Suprapubic skin (tissue), 4 donors: ENCODE results near the gene CTNNA2. TPM values are rescaled to one million over a fixed set of nuclear protein-coding genes. Genes with fewer than 3 reads are reported as not detected.

Experiments
- DNase-seq, 2 donors: peaks; one replicate each; pipeline ENCODE4 v3.0.0-alpha.2; 2019; ENCODE audit warnings: low spot score in 2 of 2
- H3K27ac ChIP-seq: fragments of 200-600 bp; sonication (generic); one replicate; pipeline ENCODE4 v1.5.1; 2019
- H3K27me3 ChIP-seq: fragments of 200-600 bp; sonication (generic); one replicate; pipeline ENCODE4 v1.5.1; 2019
- H3K36me3 ChIP-seq: fragments of 200-600 bp; sonication (generic); one replicate; pipeline ENCODE4 v1.5.1; 2019
- H3K4me1 ChIP-seq: fragments of 200-600 bp; sonication (generic); one replicate; pipeline ENCODE4 v1.5.1; 2019
- H3K4me3 ChIP-seq: fragments of 200-600 bp; sonication (generic); one replicate; pipeline ENCODE4 v1.5.1; 2019; ENCODE audit warnings: mild to moderate bottlenecking
- H3K9me3 ChIP-seq: fragments of 200-600 bp; sonication (generic); one replicate; pipeline ENCODE4 v1.5.1; 2019
- EP300 ChIP-seq: sonication (generic); formaldehyde crosslinking; IDR thresholded peaks from one replicate; pipeline ENCODE4 v1.6.1; 2017; ENCODE audit warnings: antibody characterized with exemption
- POLR2A ChIP-seq, 2 donors: fragments of 450-650 bp; IDR thresholded peaks; one replicate each; pipeline ENCODE4 v1.6.1; 2017; ENCODE audit warnings: antibody characterized with exemption in 2 of 2, mild to moderate bottlenecking in 2 of 2, moderate library complexity in 2 of 2
- POLR2AphosphoS5 ChIP-seq, 3 donors: sonication (generic); formaldehyde crosslinking; IDR thresholded peaks; one replicate each; pipeline ENCODE4 v1.6.1; 2017; ENCODE audit warnings: antibody characterized with exemption in 3 of 3
- WGBS: methylation state at CpG from one replicate; pipeline ENCODE4 v1.1.5; 2018; 5-methylcytosine and 5-hydroxymethylcytosine counted together
- total RNA-seq, 4 donors: library from RNA; depleted of rRNA; stranded (reverse); fragments of >200 nt; gene quantifications; one replicate each; pipeline ENCODE4 v1.1.0, GENCODE V29; 2016
- TF ChIP-seq, protein P1 (sequence below), 2 donors: fragments of 200-600 bp in 1 of 2; fragments of 450-650 bp in 1 of 2; sonication (generic) in 1 of 2; IDR thresholded peaks; one replicate each; pipeline ENCODE4 v1.5.1; 2016 to 2019; ENCODE audit warnings: antibody characterized with exemption in 2 of 2, mild to moderate bottlenecking in 1 of 2, moderate library complexity in 1 of 2

CTNNA2 gene
- total RNA-seq, 4 donors from 2014 or later = 0.15 to 0.21 TPM; not detected in 2

DNA sequence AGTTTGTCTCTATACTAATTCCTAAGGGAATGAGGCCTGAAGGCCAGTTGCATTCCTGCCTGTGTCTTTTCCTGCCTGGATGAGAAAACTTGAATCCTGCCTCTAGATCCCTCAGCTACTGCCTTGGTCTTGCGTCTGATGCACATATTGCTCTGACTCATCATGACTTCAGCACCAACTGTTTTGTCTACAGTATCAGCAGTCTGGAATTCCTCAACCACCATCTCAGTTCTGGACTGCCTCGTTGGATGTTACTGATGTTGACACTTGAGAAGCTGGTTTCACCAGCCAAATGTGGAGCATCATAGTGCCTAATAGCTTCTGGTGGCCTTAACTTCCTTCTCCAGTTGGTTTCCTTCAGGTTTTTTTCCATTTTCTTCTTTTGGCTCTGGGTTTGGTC lies 211.0 kb downstream of the CTNNA2 start:
- 60% methylated on average over 2 of the region's 2 CpGs for WGBS
- no peak for DNase-seq
- H3K9me3 ChIP-seq = peaks cover 4% of the 10 kb centered on the region
- no peaks in the 10 kb centered on the region for H3K36me3 ChIP-seq
- TF ChIP-seq EP300 (no peak), POLR2AphosphoS5 (IDR thresholded peaks at IDR 0.05) (no peak), POLR2A (IDR thresholded peaks at IDR 0.05) (no peak)
- TF ChIP-seq, protein P1, sequence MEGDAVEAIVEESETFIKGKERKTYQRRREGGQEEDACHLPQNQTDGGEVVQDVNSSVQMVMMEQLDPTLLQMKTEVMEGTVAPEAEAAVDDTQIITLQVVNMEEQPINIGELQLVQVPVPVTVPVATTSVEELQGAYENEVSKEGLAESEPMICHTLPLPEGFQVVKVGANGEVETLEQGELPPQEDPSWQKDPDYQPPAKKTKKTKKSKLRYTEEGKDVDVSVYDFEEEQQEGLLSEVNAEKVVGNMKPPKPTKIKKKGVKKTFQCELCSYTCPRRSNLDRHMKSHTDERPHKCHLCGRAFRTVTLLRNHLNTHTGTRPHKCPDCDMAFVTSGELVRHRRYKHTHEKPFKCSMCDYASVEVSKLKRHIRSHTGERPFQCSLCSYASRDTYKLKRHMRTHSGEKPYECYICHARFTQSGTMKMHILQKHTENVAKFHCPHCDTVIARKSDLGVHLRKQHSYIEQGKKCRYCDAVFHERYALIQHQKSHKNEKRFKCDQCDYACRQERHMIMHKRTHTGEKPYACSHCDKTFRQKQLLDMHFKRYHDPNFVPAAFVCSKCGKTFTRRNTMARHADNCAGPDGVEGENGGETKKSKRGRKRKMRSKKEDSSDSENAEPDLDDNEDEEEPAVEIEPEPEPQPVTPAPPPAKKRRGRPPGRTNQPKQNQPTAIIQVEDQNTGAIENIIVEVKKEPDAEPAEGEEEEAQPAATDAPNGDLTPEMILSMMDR (IDR thresholded peaks at IDR 0.05) = no peak
- no peaks in the 10 kb centered on the region for H3K4me1 ChIP-seq
- no peak overlapping the region for H3K27ac ChIP-seq
- H3K27me3 ChIP-seq = no peaks in the 10 kb centered on the region
- H3K4me3 ChIP-seq = no peak overlapping the region

- no peaks in the 10 kb centered on the region for H3K27me3 ChIP-seq
- 52% methylated on average over 1 of the region's 1 CpG for WGBS
- H3K36me3 ChIP-seq = no peaks in the 10 kb centered on the region
- H3K9me3 ChIP-seq = no peaks in the 10 kb centered on the region
- no peaks in the 10 kb centered on the region for H3K4me1 ChIP-seq
- DNase-seq = no peak
- TF ChIP-seq, protein P1 (IDR thresholded peaks at IDR 0.05) = no peak
- TF ChIP-seq POLR2A (IDR thresholded peaks at IDR 0.05) (no peak), EP300 (no peak), POLR2AphosphoS5 (IDR thresholded peaks at IDR 0.05) (no peak)
- no peak overlapping the region for H3K4me3 ChIP-seq
- H3K27ac ChIP-seq = no peak overlapping the region
Observed at GRCh38 chr2:79729532-79729931, 216.7 kb downstream of the CTNNA2 start.

DNA sequence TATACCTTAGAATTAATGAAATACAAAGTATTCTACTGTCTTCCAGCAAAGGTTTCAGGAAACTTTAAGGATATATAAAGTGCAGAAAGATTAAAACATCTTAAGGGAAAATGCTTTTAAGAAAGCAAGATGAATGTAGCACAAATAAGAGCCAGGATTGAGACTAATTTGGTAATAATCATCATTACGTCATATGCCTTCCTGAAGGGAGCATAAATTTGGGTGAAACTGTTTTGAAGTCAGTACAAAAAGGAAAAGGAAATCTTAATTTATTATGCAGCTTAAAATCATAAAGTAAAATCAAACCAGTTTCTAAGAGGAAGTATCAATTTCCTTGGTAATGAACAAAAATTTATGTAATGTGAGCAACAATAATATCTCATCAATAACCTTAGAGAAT lies 221.7 kb downstream of the CTNNA2 start:
- WGBS = 67% methylated on average over 1 of the region's 1 CpG
- no peak overlapping the region for H3K4me3 ChIP-seq
- no peak for DNase-seq

DNA sequence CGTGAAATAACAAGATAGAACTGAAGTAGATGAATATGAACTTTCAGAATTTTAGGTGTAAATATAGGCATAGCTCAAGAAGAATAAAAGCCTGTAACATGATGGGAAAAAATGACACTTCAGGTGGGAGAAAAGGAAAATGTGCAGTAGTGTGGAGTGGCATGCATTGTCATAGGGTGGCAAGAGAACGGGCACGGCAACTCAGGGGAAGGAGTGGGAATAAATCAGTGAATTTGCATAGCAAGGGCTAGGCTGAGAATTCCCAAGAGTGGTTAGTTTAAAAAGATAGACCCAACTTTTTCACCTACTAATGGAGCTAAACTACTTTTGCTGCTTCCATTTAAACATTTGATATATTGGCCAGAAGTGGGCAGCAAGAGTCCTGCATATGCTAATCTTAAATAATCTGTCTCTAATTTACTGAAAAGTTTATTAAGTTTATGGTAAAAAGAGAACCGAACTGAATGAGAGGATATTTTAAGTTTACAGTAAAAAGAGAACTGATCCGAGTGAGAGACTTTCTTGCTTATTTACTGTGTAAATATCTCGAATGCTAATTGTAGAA lies 228.1 kb downstream of the CTNNA2 start:
- H3K36me3 ChIP-seq = no peaks in the 10 kb centered on the region
- peaks cover 3% of the 10 kb centered on the region for H3K9me3 ChIP-seq
- TF ChIP-seq, protein P1 (IDR thresholded peaks at IDR 0.05) = no peak
- 81% methylated on average over 6 of the region's 6 CpGs for WGBS
- no peak for DNase-seq
- no peak overlapping the region for H3K27ac ChIP-seq
- H3K4me3 ChIP-seq = no peak overlapping the region
- no peaks in the 10 kb centered on the region for H3K4me1 ChIP-seq
- no peaks in the 10 kb centered on the region for H3K27me3 ChIP-seq

More for the DNA sequence above, 221.7 kb downstream of the CTNNA2 start:
- Histone ChIP-seq H3K27ac (no peak overlapping the region), H3K27me3 (no peaks in the 10 kb centered on the region), H3K9me3 (peaks cover under 1% of the 10 kb centered on the region), H3K36me3 (no peaks in the 10 kb centered on the region), H3K4me1 (no peaks in the 10 kb centered on the region)
- TF ChIP-seq, protein P1 (IDR thresholded peaks at IDR 0.05) = no peak
- no peak for TF ChIP-seq POLR2AphosphoS5 (IDR thresholded peaks at IDR 0.05)
- no peak for TF ChIP-seq POLR2A (IDR thresholded peaks at IDR 0.05)
- TF ChIP-seq EP300 = no peak

DNA sequence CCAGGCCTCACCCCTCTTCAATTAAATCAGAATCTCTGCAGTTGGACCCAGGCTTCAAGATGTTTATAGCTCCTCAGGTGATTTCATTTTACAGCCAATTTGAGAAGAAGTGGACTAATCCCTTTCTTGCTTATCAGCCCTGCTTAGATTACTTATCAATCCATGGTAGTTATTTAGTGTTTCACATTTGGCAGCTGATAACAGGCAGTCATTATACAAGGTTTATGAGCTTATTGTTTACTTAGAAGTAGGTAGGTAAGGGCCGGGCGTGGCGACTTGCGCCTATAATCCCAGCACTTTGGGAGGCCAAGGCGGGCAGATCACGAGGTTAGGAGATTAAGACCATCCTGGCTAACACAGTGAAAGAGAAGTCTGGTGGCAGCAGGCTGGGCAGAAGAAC lies 237.5 kb downstream of the CTNNA2 start:
- no peak overlapping the region for H3K4me3 ChIP-seq
- no peaks in the 10 kb centered on the region for H3K36me3 ChIP-seq
- H3K4me1 ChIP-seq = no peaks in the 10 kb centered on the region
- H3K27ac ChIP-seq = no peak overlapping the region
- H3K9me3 ChIP-seq = peaks cover 4% of the 10 kb centered on the region
- DNase-seq = no peak
- no peaks in the 10 kb centered on the region for H3K27me3 ChIP-seq
- WGBS = 95% methylated on average over 6 of the region's 6 CpGs
- no peak for TF ChIP-seq POLR2A (IDR thresholded peaks at IDR 0.05)

DNA sequence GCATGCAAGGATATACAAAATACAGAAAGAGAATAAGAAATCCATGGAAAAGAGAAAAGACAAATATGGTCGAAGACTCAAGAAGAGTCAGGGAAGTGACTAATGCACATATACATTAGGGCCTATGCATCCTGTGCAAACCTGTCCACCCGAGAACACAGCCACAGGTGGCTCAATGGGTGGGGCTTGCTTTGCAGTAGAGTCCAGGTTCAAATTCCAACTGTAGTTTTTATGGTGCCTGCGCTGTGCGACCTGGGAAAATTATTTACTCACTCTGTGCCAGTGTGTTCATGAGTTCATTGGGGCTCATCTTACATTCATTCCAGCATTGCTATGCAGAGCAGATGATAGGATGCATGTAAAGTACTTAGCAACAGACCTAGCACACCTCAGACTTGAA lies 244.7 kb downstream of the CTNNA2 start:
- WGBS = 88% methylated on average over 4 of the region's 4 CpGs
- DNase-seq = no peak
- Histone ChIP-seq H3K4me1 (no peaks in the 10 kb centered on the region), H3K27me3 (no peaks in the 10 kb centered on the region), H3K27ac (no peak overlapping the region), H3K36me3 (no peaks in the 10 kb centered on the region), H3K9me3 (no peaks in the 10 kb centered on the region), H3K4me3 (no peak overlapping the region)
- no peak for TF ChIP-seq POLR2A (IDR thresholded peaks at IDR 0.05)
- TF ChIP-seq POLR2AphosphoS5 (IDR thresholded peaks at IDR 0.05) = no peak
- TF ChIP-seq, protein P1 (IDR thresholded peaks at IDR 0.05) = no peak
- TF ChIP-seq EP300 = no peak
